T-helper 9 cell (primary cell): ENCODE data around the gene TMEM184C.

Source experiments
- DNase-seq: peaks from one replicate; pipeline ENCODE4 v3.0.0-alpha.2; 2020

The TMEM184C gene

GRCh38 chr4:147658501-147658900 is 41.3 kb downstream of the TMEM184C start:
- DNase-seq = no peak

GRCh38 chr4:147674073-147674472 is 56.9 kb downstream of the TMEM184C start:
- DNase-seq = no peak

- DNase-seq = no peak
These were observed 57.3 kb downstream of the TMEM184C start for GRCh38 chr4:147674496-147674895.

GRCh38 chr4:147678106-147678505 is 60.9 kb downstream of the TMEM184C start:
- no peak for DNase-seq

GRCh38 chr4:147678796-147679549 is 61.8 kb downstream of the TMEM184C start:
- no peak for DNase-seq

GRCh38 chr4:147682755-147683154 is 65.6 kb downstream of the TMEM184C start:
- DNase-seq = no peak

- DNase-seq = no peak
These were observed 66.0 kb downstream of the TMEM184C start for GRCh38 chr4:147683188-147683591.

GRCh38 chr4:147683717-147684700 is 66.8 kb downstream of the TMEM184C start, which contains the start of gene PRMT9:
TSS of gene PRMT9 (minus strand) at chr4:147684163. CDS start at chr4:147683987, 176 bp downstream.
- peak; percentile 74 for DNase-seq

- no peak for DNase-seq
These were observed 71.9 kb downstream of the TMEM184C start for GRCh38 chr4:147689067-147689466.

GRCh38 chr4:147691820-147692219 is 74.6 kb downstream of the TMEM184C start:
- DNase-seq = no peak

GRCh38 chr4:147693218-147693617 is 76.0 kb downstream of the TMEM184C start:
- no peak for DNase-seq

- DNase-seq = no peak
These were observed 79.7 kb downstream of the TMEM184C start for GRCh38 chr4:147696866-147697265.

GRCh38 chr4:147704846-147705245 is 87.6 kb downstream of the TMEM184C start:
- DNase-seq = no peak

GRCh38 chr4:147707892-147708672 is 90.9 kb downstream of the TMEM184C start:
- DNase-seq = peak; percentile 36

- no peak for DNase-seq
These were observed 92.8 kb downstream of the TMEM184C start for GRCh38 chr4:147709999-147710398.

- no peak for DNase-seq
These were observed 97.6 kb downstream of the TMEM184C start for GRCh38 chr4:147714575-147715401.

- no peak for DNase-seq
These were observed 100.7 kb downstream of the TMEM184C start for GRCh38 chr4:147717878-147718277.
